Testis (tissue), 2 donors: ENCODE data around the gene PPP1R13L.

ENCODE experiments used
- POLR2A ChIP-seq: fragments of 450-650 bp; IDR thresholded peaks from one replicate; pipeline ENCODE4 v1.6.1; 2017; ENCODE audit warnings: antibody characterized with exemption, mild to moderate bottlenecking, moderate library complexity
- TF ChIP-seq, protein P1 (sequence below), 3 experiments: fragments of 450-650 bp in 2 of 3; fragments of 200-600 bp in 1 of 3; sonication (generic) in 1 of 3; IDR thresholded peaks; one replicate each; pipeline ENCODE4 v1.5.1; 2016 to 2019; ENCODE audit warnings: antibody characterized with exemption in 3 of 3, mild to moderate bottlenecking in 2 of 3, moderate library complexity in 1 of 3

GRCh38 chr19:45442778-45443461 is 38.1 kb upstream of the PPP1R13L start:
- TF ChIP-seq, protein P1, sequence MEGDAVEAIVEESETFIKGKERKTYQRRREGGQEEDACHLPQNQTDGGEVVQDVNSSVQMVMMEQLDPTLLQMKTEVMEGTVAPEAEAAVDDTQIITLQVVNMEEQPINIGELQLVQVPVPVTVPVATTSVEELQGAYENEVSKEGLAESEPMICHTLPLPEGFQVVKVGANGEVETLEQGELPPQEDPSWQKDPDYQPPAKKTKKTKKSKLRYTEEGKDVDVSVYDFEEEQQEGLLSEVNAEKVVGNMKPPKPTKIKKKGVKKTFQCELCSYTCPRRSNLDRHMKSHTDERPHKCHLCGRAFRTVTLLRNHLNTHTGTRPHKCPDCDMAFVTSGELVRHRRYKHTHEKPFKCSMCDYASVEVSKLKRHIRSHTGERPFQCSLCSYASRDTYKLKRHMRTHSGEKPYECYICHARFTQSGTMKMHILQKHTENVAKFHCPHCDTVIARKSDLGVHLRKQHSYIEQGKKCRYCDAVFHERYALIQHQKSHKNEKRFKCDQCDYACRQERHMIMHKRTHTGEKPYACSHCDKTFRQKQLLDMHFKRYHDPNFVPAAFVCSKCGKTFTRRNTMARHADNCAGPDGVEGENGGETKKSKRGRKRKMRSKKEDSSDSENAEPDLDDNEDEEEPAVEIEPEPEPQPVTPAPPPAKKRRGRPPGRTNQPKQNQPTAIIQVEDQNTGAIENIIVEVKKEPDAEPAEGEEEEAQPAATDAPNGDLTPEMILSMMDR (IDR thresholded peaks at IDR 0.05), result no peak
- TF ChIP-seq POLR2A, result no peak
